Measurements from ENCODE around the gene SDCCAG8.

SDCCAG8 gene

GRCh38 chr1:243542739-243543415 is 287.0 kb downstream of the SDCCAG8 start:
- DNase-seq: no peak
- TF ChIP-seq, protein P1, sequence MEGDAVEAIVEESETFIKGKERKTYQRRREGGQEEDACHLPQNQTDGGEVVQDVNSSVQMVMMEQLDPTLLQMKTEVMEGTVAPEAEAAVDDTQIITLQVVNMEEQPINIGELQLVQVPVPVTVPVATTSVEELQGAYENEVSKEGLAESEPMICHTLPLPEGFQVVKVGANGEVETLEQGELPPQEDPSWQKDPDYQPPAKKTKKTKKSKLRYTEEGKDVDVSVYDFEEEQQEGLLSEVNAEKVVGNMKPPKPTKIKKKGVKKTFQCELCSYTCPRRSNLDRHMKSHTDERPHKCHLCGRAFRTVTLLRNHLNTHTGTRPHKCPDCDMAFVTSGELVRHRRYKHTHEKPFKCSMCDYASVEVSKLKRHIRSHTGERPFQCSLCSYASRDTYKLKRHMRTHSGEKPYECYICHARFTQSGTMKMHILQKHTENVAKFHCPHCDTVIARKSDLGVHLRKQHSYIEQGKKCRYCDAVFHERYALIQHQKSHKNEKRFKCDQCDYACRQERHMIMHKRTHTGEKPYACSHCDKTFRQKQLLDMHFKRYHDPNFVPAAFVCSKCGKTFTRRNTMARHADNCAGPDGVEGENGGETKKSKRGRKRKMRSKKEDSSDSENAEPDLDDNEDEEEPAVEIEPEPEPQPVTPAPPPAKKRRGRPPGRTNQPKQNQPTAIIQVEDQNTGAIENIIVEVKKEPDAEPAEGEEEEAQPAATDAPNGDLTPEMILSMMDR (IDR thresholded peaks at IDR 0.05; ENCODE audit: low read depth, low read length): no peak

GRCh38 chr1:243543501-243543900 is 287.7 kb downstream of the SDCCAG8 start:
- H3K36me3 ChIP-seq: peaks cover 3% of the 10 kb centered on the region; the same call in 1 of the 2 replicates
- TF ChIP-seq, protein P1 (IDR thresholded peaks at IDR 0.05; ENCODE audit: low read depth, low read length): no peak
- no peak for DNase-seq
- no peaks in the 10 kb centered on the region for H3K9me3 ChIP-seq
- H3K4me1 ChIP-seq: no peaks in the 10 kb centered on the region
- no peaks in the 10 kb centered on the region for H3K27me3 ChIP-seq
- no peak overlapping the region for H3K4me3 ChIP-seq (ENCODE audit: low read depth, low read length)

More at GRCh38 chr1:243542739-243543415, 287.0 kb downstream of the SDCCAG8 start:
- Histone ChIP-seq H3K27me3 (no peaks in the 10 kb centered on the region), H3K36me3 (peaks cover 3% of the 10 kb centered on the region; the same call in 1 of the 2 replicates), H3K9me3 (no peaks in the 10 kb centered on the region), H3K4me3 (ENCODE audit: low read depth, low read length) (no peak overlapping the region), H3K4me1 (no peaks in the 10 kb centered on the region)

GRCh38 chr1:243546457-243546856 is 290.6 kb downstream of the SDCCAG8 start:
- H3K36me3 ChIP-seq: peaks cover 6% of the 10 kb centered on the region
- H3K27me3 ChIP-seq: no peaks in the 10 kb centered on the region
- no peaks in the 10 kb centered on the region for H3K4me1 ChIP-seq
- H3K4me3 ChIP-seq (ENCODE audit: low read depth, low read length): no peak overlapping the region
- no peaks in the 10 kb centered on the region for H3K9me3 ChIP-seq
- TF ChIP-seq, protein P1 (IDR thresholded peaks at IDR 0.05; ENCODE audit: low read depth, low read length): no peak
- DNase-seq: no peak

GRCh38 chr1:243547891-243548290 is 292.1 kb downstream of the SDCCAG8 start:
- Histone ChIP-seq H3K27me3 (no peaks in the 10 kb centered on the region), H3K9me3 (no peaks in the 10 kb centered on the region), H3K4me1 (no peaks in the 10 kb centered on the region), H3K4me3 (ENCODE audit: low read depth, low read length) (no peak overlapping the region), H3K36me3 (peaks cover 6% of the 10 kb centered on the region)
- TF ChIP-seq, protein P1 (IDR thresholded peaks at IDR 0.05; ENCODE audit: low read depth, low read length): no peak
- DNase-seq: no peak

GRCh38 chr1:243548516-243548915 is 292.7 kb downstream of the SDCCAG8 start:
- H3K27me3 ChIP-seq: no peaks in the 10 kb centered on the region
- TF ChIP-seq, protein P1 (IDR thresholded peaks at IDR 0.05; ENCODE audit: low read depth, low read length): no peak
- H3K36me3 ChIP-seq: peaks cover 5% of the 10 kb centered on the region
- no peak overlapping the region for H3K4me3 ChIP-seq (ENCODE audit: low read depth, low read length)
- H3K9me3 ChIP-seq: no peaks in the 10 kb centered on the region
- DNase-seq: no peak
- H3K4me1 ChIP-seq: no peaks in the 10 kb centered on the region

DNA sequence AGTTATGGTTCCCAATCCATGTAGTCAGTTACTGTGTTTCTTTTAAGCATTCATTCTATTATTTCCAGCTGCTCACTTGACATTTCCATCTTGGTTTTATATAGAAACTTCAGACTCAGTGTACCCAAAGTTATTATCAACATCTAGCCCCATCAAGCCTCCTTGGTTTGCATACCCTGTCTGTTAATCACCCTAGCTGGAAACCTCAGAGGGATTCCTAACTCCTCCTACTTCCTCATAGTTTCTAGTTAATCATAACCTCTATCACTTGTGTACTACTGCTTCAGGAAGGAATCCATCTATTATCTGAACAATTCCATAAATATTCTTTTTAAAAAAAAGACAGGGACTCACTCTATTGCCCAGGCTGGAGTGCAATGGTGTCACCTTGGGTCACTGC is 293.3 kb downstream of the SDCCAG8 start:
- Histone ChIP-seq H3K36me3 (peaks cover 3% of the 10 kb centered on the region; the same call in 1 of the 2 replicates), H3K4me1 (no peaks in the 10 kb centered on the region), H3K9me3 (no peaks in the 10 kb centered on the region), H3K27me3 (no peaks in the 10 kb centered on the region), H3K4me3 (ENCODE audit: low read depth, low read length) (no peak overlapping the region)
- DNase-seq: no peak
- TF ChIP-seq, protein P1 (IDR thresholded peaks at IDR 0.05; ENCODE audit: low read depth, low read length): no peak

Measured in BE2C (cell line).